Hepatocyte (in vitro differentiated cells): Measurements from ENCODE around the gene GPRC5D.

ENCODE experiments used
- CTCF ChIP-seq: fragments of 200-600 bp; sonication (generic); IDR thresholded peaks from 2 replicates; pipeline ENCODE4 v1.5.1; 2016; ENCODE audit warnings: antibody characterized with exemption, mild to moderate bottlenecking; ENCODE audit not compliant: poor library complexity
- EZH2 ChIP-seq: fragments of 200-600 bp; sonication (generic); IDR thresholded peaks from 2 replicates; pipeline ENCODE4 v1.6.1; 2016; ENCODE audit warnings: antibody characterized with exemption, mild to moderate bottlenecking, borderline replicate concordance

- TF ChIP-seq CTCF (no peak), EZH2 (no peak)
These were observed 50.7 kb downstream of the GPRC5D start for GRCh38 chr12:12901158-12901791.
